WTC11 (cell line): ENCODE results near the gene MYOM1. TPM values are rescaled to one million over a fixed set of nuclear protein-coding genes. Genes with fewer than 3 reads are reported as not detected.
A peak's percentile ranks its signal among the peaks of the same experiment; 100 is the strongest.

Experiments
- ATAC-seq: fragments of 200-7000 bp; cut with Tn5 transposase; 2 replicates; pipeline ENCODE4 v1.10.0; 2021; ENCODE audit warnings: mild to moderate bottlenecking, moderate library complexity
- CTCF ChIA-PET: fragments of 300-600 bp; sonication (Branson Sonifier 250); formaldehyde crosslinking; loops from one replicate; lab custom pipeline; 2021; ENCODE audit warnings: antibody characterized with exemption; lab: Charles Lee
- POLR2A ChIA-PET: fragments of 350-600 bp; sonication (Branson Sonifier 250); formaldehyde crosslinking; loops from one replicate; lab custom pipeline; 2021; ENCODE audit warnings: antibody characterized with exemption; lab: Charles Lee
- DNase-seq: peaks from one replicate; pipeline ENCODE4 v3.0.0; 2021; ENCODE audit warnings: low spot score
- H3K27ac Mint-ChIP-seq: 2 replicates; pipeline ENCODE4 v1.8.0; 2021; ENCODE audit warnings: mixed read lengths
- H3K27me3 Mint-ChIP-seq: 2 replicates; pipeline ENCODE4 v1.8.0; 2021; ENCODE audit warnings: low read depth, mild to moderate bottlenecking, moderate library complexity, mixed read lengths
- H3K36me3 Mint-ChIP-seq: 2 replicates; pipeline ENCODE4 v1.8.0; 2021; ENCODE audit warnings: mixed read lengths
- H3K4me1 Mint-ChIP-seq: 2 replicates; pipeline ENCODE4 v1.8.0; 2022; ENCODE audit warnings: mixed read lengths
- H3K4me3 Mint-ChIP-seq: 2 replicates; pipeline ENCODE4 v1.8.0; 2021; ENCODE audit warnings: mild to moderate bottlenecking, moderate library complexity, mixed read lengths
- H3K9me3 Mint-ChIP-seq: 2 replicates; pipeline ENCODE4 v1.8.0; 2021; ENCODE audit warnings: mixed read lengths
- ARID4B ChIP-seq: sonication (generic); formaldehyde crosslinking; IDR thresholded peaks from 2 replicates; pipeline ENCODE4 v1.8.0; 2023; ENCODE audit warnings: missing genetic modification reagents, mild to moderate bottlenecking, borderline replicate concordance
- ATF3 ChIP-seq: sonication (generic); formaldehyde crosslinking; conservative IDR thresholded peaks from 2 replicates; pipeline ENCODE4 v1.8.1; 2022; ENCODE audit warnings: mild to moderate bottlenecking, missing genetic modification reagents
- CREM ChIP-seq: sonication (generic); formaldehyde crosslinking; IDR thresholded peaks from 2 replicates; pipeline ENCODE4 v1.8.1; 2022; ENCODE audit warnings: mild to moderate bottlenecking, missing genetic modification reagents, moderate library complexity
- ETV6 ChIP-seq: sonication (generic); formaldehyde crosslinking; IDR thresholded peaks from 2 replicates; pipeline ENCODE4 v1.8.1; 2022; ENCODE audit warnings: mild to moderate bottlenecking, missing genetic modification reagents
- FOXP4 ChIP-seq: sonication (generic); formaldehyde crosslinking; IDR thresholded peaks from 2 replicates; pipeline ENCODE4 v1.8.0; 2022; ENCODE audit warnings: mild to moderate bottlenecking, missing genetic modification reagents
- JAZF1 ChIP-seq: fragments of 250-450 bp; sonication (Bioruptor Pico); IDR thresholded peaks from 2 replicates; pipeline ENCODE4 v1.9.0; 2021; ENCODE audit warnings: moderate library complexity, mild to moderate bottlenecking, inconsistent platforms
- OVOL2 ChIP-seq: fragments of 250-450 bp; sonication (Bioruptor Pico); IDR thresholded peaks from 2 replicates; pipeline ENCODE4 v1.9.0; 2021; ENCODE audit warnings: mild to moderate bottlenecking, borderline replicate concordance
- RELA ChIP-seq: sonication (generic); formaldehyde crosslinking; IDR thresholded peaks from 2 replicates; pipeline ENCODE4 v1.8.1; 2022; ENCODE audit warnings: missing genetic modification reagents, mild to moderate bottlenecking, borderline replicate concordance
- RORB ChIP-seq: fragments of 250-450 bp; sonication (Bioruptor Pico); IDR thresholded peaks from 2 replicates; pipeline ENCODE4 v1.9.0; 2021; ENCODE audit warnings: mild to moderate bottlenecking
- SP1 ChIP-seq: sonication (generic); formaldehyde crosslinking; conservative IDR thresholded peaks from 2 replicates; pipeline ENCODE4 v1.8.1; 2022; ENCODE audit warnings: missing genetic modification reagents
- USF1 ChIP-seq: sonication (generic); formaldehyde crosslinking; IDR thresholded peaks from 2 replicates; pipeline ENCODE4 v1.8.0; 2022; ENCODE audit warnings: mild to moderate bottlenecking, missing genetic modification reagents
- ZBTB21 ChIP-seq: sonication (generic); formaldehyde crosslinking; IDR thresholded peaks from 2 replicates; pipeline ENCODE4 v1.8.1; 2023; ENCODE audit warnings: mild to moderate bottlenecking, missing genetic modification reagents, borderline replicate concordance
- ZMAT4 ChIP-seq: fragments of 250-450 bp; sonication (Bioruptor Pico); IDR thresholded peaks from 2 replicates; pipeline ENCODE4 v1.9.0; 2021; ENCODE audit warnings: mild to moderate bottlenecking
- ZNF425 ChIP-seq: fragments of 250-450 bp; sonication (Bioruptor Pico); conservative IDR thresholded peaks from 2 replicates; pipeline ENCODE4 v1.9.0; 2021; ENCODE audit warnings: mild to moderate bottlenecking
- total RNA-seq: library from RNA; stranded (reverse); gene quantifications from 3 replicates; pipeline ENCODE4 v1.2.3, GENCODE V29; 2021

MYOM1 gene
- total RNA-seq, 1 experiment from 2014 or later = 0.35 TPM

- TF ChIP-seq ARID4B (CRISPR knock-in tag) (no peak), ATF3 (CRISPR knock-in tag) (no peak), RELA (CRISPR knock-in tag) (no peak), RORB (no peak), OVOL2 (CRISPR knock-in tag) (no peak), ETV6 (CRISPR knock-in tag) (no peak)
These were observed 37.2 kb upstream of the MYOM1 start (continued) for GRCh38 chr18:3256693-3257626.

- POLR2A ChIA-PET = interaction anchor here (1.2 kb wide), 1 partner anchor 348 kb away, joined by 3 read pairs; no protein-coding TSS in a partner anchor
- no peak overlapping the region for H3K4me3 Mint-ChIP-seq
- ATAC-seq (no peak), DNase-seq (no peak)
- H3K27me3 Mint-ChIP-seq = no peaks in the 10 kb centered on the region
- H3K4me1 Mint-ChIP-seq = peaks cover 8% of the 10 kb centered on the region
- H3K27ac Mint-ChIP-seq = peak overlapping the region; percentile 4; the same call in 1 of the 2 replicates
- TF ChIP-seq ZNF425 = no peak
- no peak for TF ChIP-seq CREM (CRISPR knock-in tag)
- TF ChIP-seq FOXP4 (CRISPR knock-in tag) = no peak
- no peak for TF ChIP-seq ZMAT4 (CRISPR knock-in tag)
- no peak for TF ChIP-seq USF1 (CRISPR knock-in tag)
- TF ChIP-seq OVOL2 (CRISPR knock-in tag) = no peak
- TF ChIP-seq SP1 = no peak
- TF ChIP-seq ZBTB21 (CRISPR knock-in tag) = no peak
- TF ChIP-seq JAZF1 (CRISPR knock-in tag) = no peak
- CTCF ChIA-PET = no interaction called here
- H3K36me3 Mint-ChIP-seq = peaks cover 49% of the 10 kb centered on the region
- H3K9me3 Mint-ChIP-seq = no peaks in the 10 kb centered on the region
These were observed 35.9 kb upstream of the MYOM1 start for GRCh38 chr18:3255611-3256165.
